Activated T-cell treated with anti-CD3 and anti-CD28 coated beads, Interleukin-2, amount 50 U/mL, for 1 hour (primary cell): ENCODE results near the gene FUBP3.
"Not testable (repeated sequence)": the region's sequence is repeated elsewhere in the genome, so short reads cannot be mapped to it uniquely, and the experiment has no call there.

ENCODE experiments used
- DNase-seq: peaks from one replicate; pipeline ENCODE4 v3.0.0-alpha.2; 2020

Gene FUBP3

DNA sequence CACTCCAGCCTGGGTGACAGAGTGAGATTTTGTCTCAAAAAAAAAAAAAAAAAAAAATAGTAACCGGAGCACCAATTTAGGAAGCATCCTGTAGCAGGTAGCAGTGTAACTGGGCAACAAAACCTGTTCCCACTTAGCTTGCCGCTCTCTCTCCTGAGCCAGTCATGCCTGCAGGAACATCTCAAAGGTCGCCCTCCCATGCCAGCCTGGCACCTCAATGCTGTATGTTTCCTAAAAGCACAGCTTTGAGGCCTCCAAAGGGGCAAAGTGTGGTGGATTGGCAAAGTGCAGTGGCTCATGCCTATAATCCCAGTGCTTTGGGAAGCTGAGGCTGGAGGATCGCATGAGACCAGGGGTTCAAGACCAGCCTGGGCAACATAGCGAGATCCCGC is 22.3 kb upstream of the FUBP3 start:
- no peak for DNase-seq

DNA sequence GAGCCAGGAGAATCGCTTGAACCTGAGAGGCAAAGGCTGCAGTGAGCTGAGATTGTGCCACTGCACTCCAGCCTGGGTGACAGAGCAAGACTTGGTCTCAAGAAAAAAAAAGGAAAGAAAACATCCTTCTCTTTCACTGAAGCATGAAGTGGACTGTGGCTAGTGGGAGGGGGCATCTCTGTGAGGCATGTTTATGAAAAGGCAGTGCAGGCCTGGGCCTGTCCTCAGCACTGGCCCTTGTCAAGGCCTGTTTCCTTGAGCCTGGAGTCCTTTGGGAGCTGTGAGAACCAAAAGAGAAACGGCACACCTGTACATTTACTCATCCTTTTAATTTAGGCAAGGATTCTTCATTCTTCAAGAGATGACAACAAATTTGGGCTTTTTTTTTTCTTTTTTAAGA is 18.3 kb upstream of the FUBP3 start:
- DNase-seq, result no peak

DNA sequence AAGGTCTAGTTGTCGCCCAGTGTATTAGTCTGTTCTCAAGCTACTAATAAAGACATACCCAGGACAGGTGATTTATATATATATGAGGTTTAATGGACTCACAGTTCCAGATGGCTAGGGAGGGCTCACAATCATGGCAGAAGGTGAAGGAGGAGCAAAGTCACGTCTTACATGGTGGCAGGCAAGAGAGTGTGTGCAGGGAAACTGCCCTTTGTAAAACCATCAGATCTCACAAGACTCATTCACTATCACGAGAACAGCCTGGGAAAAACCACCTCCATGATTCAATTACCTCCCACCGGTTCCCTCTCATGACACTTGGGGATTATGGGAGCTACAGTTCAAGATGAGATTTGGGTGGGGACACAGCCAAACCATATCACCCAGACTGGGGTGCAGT is 16.9 kb upstream of the FUBP3 start:
- DNase-seq, result not testable (repeated sequence)

DNA sequence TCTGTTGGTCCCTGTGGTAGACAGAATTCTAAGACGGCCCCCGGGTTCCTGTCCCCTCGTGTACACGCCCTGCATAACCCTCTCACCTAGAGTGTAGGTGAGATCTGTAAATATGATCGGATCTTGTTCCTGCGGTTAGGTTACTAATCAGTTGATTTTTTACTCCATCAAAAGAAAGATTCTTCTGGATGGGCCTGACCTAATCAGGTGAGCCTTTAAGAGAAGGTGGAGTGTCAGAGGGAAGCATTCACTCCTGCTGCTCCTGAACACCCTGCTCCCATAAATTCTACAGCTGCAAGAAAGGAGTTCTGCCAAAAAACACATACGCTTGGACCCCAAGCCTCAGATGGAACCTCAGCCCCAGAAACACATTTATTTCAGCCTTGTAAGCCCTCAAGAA is 15.6 kb upstream of the FUBP3 start:
- DNase-seq, result no peak

DNA sequence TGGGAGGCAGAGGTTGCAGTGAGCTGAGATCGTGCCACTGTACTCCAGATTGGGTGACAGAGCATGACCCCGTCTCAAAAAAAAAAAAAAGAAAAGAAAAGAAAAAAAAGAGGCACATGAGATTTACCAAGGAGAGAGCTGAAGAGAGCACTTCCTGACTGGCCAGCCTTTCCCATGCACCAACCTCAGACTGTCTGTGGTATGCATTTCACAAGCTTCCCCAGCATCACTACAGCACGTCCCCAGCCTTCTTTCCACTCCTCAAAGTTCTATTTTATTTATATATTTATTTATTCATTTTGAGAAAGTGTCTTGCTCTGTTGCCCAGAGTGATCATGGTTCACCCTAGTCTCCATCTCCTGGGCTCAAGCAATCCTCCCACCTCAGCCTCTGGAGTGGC is 13.6 kb upstream of the FUBP3 start:
- no peak for DNase-seq

DNA sequence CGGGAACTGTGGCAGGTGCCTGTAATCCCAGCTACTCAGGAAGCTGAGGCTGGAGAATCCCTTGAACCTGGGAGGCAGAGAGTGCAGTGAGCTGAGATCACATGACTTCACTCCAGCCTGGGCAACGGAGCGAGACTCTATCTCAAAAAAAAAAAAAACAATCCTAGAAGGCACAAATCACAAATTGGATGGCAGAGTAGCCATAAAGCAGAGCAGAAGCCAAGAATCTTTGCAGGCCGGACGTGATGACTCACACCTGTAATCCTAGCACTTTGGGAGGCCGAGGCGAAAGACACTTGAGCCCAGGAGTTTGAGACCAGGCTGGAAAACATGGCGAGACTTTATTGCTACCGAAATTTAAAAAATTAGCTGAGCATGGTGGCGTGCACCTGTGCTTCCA is 9.2 kb upstream of the FUBP3 start:
- no peak for DNase-seq

DNA sequence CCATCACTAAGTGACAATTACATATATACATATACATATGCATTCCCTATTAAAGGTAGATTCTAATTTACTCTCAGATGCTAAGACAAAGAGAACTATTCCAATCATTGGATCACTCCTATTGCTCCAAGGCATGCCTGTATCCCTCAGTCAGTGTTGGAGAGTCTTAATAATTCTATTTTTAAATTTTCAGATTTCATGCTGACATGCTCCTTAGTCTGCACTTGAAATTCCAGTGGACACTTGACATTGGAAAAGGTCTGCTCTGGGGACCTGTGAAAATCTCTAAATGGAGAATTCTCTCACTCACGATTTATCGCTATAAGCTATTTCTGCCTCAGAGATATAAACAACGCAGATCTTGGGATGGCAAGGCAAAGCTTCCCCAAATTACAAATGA is 3.9 kb upstream of the FUBP3 start:
- no peak for DNase-seq

DNA sequence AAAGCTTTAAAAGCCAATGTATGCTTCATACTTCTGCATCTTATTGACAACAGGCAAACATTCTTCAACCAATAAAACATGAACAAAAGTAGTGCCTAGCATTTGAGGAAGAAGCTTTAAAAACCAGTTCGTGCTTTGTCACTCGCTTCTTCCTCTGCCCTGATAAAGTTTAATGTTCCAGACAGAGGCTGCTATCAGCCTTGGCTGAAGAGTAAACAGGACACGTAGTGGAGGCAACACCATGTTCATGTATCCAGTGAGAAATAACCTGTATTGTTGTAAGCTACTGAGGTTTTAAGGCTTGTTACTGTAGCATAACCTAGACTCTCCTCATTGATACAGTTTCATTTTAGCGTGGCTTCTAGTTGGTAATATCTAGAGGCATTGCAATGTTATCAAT is 3.2 kb upstream of the FUBP3 start:
- DNase-seq, result no peak

DNA sequence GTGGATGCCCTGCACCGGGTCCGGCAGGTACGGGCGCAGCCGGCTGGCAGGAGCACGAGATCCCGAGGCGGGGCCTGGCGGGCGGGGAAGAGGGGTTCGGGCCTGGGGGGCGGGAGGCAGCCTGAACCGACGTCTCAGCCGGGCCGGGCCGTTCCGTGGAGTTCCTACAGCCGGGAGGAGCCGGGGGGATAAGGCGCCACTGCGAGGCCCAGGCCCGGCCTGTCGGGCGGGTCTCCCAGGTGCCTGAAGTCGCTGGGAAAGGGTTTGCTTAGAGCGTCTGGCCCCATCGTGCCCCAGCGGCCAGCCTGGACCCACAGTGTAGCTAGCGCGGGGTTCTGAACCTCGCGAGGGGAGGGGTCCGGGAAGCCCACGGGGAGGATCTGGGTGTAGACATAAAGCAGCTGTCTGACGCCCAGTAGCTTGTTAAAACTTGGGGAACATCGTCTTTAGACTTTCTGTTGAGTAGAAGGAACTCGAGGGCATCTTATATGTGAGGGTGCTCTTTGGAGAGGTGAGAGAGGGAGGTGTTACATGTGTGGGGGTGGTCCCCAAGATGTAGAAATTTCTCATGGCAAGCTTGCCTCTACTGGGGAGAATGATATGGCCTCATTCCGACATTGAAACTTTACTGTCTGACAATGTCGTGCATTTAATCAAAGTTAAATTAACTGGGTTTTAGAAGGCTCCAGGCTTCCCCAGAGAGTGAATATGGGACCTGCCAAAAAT is 524 bp downstream of the FUBP3 start:
- no peak for DNase-seq

DNA sequence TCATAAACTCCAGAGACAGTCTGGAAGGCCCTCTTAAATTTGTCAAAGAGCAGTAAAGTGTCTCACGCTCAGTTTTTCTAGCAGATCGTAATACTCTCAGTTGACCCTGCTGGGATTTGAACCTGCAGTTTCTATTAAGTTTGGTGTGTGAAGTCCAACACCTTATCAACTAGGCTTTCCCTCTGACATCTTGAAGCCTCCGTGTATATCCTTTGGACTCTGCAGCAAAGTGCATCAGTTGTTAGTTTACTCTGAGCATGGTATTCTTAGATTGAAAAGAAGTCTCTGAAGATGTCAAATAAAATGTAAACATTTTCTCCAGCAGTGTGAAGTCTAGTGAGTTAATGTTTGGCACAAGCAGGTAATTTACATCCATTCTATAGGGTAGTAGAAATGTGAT is 2.4 kb downstream of the FUBP3 start:
- no peak for DNase-seq

DNA sequence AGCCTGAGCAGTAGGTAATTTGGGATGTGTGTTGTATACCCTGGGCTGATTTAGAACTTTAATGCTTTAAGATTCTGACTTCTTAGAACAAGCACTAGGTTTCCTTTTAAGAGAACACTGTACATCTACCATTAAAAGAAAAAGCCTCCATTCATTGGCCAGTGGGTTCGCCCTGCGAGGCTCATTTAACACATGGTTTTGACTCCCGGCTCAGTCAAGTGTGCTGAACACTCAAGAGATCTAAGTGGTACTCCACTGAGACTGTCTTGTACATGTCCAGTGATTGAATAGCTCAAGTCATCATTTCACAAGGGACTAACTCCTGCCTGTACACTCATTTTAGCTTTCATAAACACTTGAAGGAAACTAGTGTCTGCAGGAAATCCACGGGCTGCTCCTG is 3.9 kb downstream of the FUBP3 start:
- no peak for DNase-seq

DNA sequence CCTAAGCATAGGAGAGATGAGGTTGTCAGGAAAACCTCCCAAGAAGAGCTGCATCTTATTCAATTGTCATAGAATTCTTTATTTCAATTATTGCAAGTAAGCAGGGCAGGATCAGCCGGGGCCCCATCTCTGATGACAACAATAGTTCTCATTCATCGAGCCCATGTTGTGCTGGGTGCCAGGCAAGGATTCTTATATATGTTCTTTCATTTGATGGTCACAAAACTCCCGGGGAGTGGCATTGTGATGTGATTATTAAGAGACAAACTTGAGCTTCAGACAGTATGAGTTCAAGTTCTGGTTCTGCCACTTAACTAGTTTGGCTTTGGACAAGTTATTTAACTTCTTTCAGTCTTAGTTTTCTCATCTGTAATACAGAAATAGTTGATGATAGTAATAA is 8.5 kb downstream of the FUBP3 start:
- no peak for DNase-seq

DNA sequence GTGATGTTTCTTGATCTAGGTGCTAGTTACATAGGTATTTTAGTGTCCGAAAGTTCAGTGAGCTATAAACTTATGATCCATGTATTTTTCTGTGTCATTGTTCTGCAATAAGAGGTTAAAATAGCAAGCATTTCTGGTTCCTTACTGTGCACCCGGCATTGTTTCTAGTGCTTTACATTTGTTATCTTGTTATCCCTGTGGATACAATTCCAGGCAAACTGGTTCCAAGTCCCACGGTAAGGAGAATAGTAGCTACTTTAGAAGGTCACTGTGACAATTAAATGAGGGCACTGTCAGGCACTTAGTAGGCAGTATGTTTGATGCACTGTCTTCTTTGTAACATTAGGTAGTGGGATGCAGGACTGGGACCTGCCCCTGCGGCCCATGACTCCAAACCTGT is 9.0 kb downstream of the FUBP3 start:
- DNase-seq, result no peak

DNA sequence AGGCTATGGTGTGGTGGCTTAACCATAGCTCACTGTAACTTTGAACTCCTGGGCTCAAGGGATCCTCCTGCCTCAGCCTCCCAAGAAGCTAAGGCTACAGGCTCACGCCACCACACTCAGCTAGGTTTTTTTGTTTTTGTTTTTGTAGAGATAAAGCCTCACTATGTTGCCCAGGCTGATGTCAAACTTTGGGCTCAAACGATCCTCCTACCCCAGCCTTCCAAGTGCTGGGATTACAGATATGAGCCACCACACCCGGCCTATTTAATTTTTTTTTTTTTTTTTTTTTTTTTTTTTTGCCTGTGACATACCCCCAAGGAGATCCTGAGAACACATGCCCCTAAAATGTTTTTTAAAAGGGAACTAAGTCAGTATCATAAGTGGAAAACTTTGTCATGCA is 10.4 kb downstream of the FUBP3 start:
- no peak for DNase-seq

DNA sequence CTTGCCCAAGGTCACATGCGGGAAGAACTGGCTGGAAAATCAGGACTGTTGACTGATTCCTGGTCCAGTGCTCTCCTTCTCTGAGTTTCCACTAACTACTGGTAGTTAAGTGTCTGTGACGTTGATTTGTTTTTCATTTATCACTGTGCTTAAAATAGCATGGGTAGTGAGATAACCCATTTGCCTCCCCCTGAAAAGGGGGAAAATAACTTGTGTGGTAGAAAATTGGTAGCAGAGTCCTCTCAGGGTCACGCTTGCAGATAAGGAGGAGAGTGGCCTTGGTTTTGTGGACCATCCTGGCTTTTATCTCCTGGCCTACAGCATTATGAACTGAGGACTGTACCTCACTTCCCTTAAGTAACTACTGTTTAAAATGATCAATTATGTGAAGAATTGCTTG is 10.9 kb downstream of the FUBP3 start:
- no peak for DNase-seq

DNA sequence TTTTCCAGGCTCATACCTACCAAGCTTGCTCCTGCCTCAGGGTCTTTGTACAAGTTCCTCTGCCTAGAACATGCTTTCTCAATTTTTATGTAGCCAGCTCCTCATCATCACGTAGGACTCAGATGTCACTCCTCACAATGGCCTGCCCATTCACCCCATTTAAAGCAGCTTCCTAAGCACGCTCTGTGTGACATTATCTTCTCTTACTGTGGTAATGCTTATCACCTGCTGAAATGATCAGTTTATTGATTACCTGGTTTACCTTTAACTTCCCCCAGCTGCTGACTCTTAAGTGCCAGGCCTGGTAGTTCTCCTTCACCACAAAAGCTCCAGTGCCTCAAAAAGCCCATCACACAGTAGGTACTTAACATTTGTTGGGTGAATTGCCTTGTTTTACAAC is 13.6 kb downstream of the FUBP3 start:
- DNase-seq, result no peak

DNA sequence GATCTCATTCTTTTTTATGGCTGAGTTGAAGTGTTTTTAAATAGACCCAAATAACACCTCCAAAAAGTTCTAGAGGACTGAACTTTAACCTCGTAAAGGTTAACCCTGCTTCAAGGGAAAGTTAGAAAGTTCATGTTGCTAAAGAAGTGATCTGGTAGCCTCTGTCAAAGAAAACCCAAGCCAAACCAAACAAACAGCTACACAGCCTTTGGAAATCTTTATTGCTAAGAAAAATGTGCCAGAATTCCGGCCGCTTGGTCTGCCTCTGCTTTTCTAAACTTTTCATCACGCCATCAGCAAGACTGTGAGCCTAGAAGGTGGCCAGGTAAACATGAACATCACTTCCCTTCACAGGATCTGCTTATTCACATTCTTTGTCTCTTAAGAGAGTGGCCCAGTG is 17.9 kb downstream of the FUBP3 start:
- no peak for DNase-seq

DNA sequence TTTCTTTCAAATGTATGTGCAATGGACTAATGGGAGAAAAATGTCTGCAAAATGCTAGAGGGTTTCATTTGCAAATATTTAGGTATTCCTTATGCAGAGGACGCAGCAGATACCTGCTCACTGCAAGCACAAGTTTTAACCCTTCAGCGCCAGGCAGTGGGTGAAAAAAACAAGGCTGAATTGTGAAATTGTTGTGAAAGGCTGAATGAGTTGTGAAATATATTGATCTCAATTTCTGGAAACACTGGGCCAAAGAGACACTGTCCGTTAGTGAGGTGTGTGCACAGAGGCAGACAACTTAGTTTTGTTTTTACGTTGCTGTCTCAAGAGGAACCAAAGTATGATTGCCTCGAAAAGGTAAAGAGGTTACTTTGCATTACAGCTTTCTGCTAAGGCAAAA is 18.8 kb downstream of the FUBP3 start:
- no peak for DNase-seq

DNA sequence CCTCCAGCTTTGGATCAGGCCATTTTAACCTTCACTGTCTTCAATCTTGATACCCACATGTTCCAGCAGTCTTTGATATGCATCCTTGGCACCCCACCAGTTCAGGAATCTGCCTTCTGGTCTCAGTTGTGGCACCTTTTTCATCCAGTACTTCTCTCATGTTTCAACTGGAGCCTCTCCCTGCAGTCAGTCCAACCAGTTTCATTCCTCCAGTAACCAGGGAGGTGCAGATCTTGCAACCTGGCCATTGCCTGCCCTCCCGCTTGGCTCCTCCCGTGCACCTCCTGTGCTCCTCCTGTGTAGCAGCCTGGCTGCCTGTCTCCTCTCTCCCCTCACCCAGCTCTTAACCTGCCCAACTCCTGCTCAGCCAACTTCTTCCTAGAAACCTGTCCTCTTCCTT is 20.2 kb downstream of the FUBP3 start:
- no peak for DNase-seq

DNA sequence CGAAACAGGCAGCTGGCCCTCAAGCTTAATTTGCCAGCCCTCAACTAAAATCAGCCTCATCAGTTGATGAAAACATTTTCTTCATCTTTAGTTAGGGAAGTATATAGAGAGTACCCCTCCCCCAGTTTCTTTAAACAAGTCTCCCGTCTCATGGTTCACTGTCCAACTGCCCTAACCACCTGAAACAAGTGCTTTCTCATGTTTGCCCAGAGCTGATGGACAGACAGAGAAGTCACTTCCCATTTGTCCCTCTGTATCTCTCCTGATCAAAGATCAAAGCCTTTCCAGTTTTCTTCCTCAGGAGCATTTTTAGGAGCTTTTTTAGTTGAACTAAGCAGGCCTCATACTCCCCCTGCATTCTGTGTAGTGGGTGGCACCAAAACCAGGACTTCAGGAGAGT is 21.7 kb downstream of the FUBP3 start:
- DNase-seq, result no peak

DNA sequence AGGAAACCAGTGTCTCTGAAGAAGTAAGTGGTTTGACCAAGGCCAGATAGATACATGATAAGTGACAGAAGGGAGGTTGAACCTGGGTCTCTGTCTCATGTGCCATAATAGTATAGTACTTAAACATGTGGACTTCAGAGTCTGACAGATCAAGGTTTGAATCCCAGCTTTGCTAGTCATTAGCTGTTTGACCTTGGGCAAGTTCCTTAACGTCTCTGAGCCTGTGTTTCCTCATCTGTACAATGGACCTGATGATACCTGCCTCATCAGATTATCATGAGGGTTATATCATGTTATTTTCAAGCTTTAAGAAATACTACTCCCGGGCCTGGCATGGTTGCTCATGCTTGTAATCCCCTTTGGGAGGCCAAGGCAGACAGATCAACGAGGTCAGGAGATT is 24.9 kb downstream of the FUBP3 start:
- no peak for DNase-seq

DNA sequence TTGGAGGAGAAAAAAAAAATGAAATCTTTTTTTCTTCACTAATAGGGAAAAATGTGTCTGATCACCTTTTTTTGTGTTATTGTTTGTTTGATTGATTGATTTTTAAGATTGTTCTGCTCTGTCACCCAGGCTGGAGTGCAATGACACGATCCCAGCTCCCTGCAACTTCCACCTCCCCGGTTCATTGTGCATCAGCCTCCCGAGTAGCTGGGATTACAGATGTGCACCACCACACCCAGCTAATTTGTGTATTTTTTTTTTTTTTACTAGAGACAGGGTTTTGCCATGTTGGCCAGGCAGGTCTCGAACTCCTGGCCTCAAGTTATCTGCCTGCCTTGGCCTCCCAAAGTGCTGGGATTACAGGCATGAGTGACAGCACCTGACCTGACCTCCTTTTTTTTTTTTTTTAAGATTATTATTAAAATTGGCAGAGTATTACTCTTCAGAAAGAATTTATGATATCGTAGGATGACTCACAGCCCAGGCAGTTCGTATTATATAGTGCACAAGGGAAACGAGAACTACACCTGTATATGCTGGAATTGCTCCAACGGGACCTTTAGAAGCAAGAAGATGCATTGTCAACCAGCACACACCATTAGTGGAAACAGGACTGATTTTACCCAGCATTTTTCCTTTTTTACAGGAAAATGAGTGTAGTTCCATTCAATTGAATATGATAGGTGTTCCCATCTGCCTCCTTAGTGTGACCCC is 27.7 kb downstream of the FUBP3 start:
- DNase-seq, result no peak

DNA sequence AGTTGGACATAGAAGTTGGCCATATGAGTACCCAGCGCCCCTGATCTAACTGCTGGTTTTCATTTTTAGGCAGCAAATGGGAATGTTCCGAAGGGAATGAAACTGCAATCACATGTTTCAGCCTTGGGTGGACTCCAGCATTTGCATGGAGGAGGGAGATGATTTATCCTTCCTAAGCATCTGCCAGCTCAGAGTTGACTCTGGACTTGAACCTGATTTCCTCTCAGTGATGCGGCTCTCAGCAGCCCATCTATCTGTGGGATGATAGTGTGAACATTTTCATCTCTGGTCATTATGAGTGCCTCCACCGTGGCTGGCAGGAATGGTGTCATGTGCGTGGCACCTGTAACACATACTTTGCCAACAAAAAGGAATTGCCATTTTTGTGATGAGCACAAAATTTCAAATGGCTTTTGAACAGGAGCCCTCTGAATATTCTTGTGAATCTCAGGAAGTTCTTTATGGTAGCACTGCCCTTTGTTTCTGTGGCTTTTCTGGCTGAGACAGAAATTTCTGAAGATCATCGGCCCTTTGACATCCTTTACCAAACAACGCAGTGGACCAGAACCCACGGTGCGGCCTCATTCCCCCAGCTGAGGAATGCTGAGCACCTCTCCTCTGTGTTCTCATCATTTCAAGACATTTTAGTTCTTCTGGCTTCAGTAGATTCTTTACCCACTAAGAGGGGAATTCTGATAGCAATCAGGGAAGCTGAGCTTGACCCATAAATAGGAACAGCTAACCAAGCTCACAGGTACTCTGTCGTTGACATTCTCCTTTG is 28.5 kb downstream of the FUBP3 start:
- DNase-seq, result no peak

DNA sequence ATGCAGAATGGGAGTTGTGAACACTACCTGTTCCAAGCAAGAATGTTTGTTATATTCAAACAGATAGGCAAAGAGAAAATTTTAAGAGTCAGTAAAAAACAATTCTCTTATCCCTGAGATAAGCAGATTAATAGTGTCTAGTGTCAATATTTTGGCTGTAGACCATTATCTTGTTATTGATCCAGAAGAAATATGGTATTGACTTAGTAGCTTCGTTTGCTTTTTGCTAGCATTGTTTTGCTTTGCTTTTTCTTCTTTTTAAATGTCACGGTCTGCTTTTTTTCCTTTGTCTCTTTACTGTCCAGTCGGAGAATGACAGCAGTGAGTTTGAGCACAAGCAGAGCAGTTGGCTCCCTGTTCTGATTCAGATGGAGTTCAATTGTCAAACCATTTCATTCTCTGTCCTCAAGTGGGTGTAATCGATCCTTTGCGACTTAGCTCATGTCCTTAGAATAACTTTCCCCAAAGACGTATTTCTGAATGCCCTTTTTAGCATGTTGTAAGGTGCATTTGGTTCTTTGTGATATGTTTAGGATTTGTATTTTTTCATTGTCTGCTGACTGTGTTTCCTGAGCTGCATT is 29.3 kb downstream of the FUBP3 start:
- DNase-seq, result no peak
